IPS-NIHi11 (cell line): Measurements from ENCODE around the gene SCGN.

Experiments used
- DNase-seq: peaks from one replicate; pipeline ENCODE4 v3.0.0; 2012; ENCODE audit warnings: mixed read lengths, low spot score

The SCGN gene

DNA sequence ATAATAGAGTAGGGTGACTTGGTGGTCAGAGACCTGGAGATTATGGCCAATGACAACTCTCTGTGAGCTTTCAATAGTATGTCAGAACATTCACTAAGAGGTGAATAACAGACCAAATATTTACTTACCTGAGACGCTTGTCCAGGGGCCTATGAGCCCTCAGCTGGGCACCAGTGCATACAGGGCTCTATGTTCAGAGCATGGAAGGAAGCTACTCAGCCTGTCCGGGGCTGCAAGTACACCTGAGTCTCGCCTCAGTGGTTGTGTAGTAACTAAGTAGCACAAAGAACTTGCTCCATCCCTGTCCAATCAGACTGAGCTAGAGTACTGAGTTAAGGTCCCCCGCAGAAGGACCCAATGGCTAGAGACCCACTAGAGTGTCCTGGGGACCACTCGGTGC lies 11.6 kb upstream of the SCGN start:
- DNase-seq = no peak

DNA sequence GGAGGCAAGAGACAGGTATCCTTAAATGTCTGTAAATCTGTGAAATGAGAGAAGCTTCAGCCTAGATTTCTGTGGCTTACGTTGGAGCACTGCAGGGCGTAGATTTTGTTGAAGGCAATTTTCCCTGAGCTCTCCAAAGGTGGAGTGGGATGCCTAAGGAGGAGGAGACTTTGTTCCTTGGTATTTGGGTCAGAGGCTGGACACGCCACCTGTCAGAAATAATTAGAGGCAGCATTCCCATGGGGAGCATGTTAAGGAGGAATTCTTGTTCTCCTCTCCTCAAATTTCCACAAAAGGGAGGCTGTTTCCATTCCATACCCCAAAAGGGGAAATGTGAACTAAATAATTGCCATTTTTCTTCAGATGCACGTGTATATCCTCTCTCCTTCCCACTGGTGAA lies 11.1 kb upstream of the SCGN start:
- no peak for DNase-seq

DNA sequence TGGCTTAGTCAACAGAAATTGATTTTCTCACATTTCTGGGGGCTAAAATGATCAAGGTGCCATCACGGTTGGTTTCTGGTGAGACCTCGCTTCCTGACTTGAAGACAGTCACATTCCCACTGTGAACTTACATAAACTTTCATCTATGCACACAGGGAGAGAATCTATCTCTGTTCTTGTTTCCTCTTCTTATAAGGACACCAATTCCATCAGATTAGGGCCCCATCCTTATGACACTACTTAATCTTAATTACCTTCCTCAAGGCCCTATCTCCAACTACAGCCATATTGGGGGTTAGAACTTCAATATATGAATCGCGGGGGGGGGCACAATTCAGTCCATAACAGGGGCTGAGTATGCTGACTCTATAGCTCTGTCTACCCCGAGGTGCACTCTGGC lies 10.6 kb upstream of the SCGN start:
- DNase-seq = no peak

DNA sequence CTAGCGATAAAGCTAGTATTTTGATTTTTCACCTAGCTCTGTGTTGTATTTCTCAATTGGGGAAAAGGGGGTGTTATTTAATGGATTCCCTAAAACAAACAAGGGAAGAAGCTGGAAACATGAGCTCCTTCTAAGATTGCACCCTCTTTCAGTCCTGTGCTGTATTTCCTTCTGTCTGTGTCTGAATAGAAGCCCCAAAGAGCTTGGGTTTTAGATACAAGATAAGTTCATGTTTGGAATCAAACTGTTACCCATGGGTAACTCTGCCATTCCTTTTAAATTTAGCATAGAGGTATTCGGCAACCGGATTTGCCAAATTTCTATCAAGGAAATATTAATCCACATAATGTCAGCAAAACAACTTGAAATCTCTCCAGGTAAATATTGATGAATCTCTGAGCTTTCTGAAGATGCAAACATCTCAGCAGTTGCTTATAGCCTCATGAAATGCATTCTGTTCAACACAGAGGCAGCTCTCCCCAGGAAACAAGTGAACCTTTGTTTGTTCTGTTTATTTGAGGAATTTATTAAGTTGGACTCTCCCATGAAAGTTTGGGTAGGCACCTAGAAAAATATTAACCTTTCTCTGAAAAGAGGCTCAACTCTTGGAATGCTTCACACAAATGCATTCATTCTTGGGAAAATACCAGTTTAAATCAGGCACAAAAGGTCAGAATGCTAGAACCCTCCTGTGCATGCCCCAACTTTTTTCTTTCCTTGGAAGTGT lies 9.9 kb upstream of the SCGN start:
- no peak for DNase-seq

DNA sequence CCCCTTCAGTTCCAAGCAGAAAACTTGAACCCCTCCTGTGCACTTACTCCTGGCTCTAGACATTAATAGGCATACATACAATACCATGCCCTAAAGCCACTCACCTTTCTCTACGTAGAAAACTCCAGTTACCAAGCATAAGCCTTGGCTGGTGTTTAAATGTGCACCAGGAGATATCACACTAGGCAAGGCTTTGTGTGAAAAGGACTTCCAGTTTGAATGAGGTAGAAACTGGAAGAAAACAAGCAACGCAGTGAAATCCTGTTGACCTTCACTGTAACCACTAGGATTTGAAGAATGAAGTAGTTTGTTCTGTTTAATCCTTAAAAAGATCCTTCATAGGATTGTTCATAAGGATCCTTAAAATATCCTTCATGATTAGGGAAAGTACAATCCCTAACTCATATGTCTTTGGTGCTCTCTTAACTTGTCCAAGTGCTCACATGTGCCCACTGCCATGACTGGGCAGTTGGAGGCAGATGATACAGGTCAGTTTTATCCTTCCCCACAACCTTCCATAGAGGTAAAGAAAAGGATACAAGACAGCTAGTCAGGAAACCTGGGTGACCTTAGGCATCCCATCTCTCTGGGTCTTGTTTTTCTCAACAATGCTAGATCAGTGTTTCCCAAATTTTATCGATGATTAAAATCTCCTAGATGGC lies 9.2 kb upstream of the SCGN start:
- no peak for DNase-seq

DNA sequence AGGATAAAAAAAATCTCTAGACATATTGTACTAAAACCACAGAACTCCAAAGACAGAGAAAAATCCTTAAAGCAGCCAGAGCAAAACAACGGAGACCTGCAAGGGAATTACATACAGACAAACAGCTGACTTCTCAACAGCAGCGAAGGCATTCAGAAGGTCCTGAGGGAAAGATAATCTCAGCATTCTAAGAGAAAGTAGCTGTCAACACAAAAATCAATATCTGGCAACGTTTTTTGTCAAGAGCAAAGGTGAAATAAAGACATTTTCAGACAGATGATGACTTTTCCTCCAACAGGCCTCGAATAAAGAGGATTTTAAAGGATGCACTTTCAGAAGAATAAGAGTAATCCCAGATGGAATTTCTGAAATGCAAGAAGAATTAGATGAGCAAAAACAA lies 6.1 kb upstream of the SCGN start:
- DNase-seq = no peak

DNA sequence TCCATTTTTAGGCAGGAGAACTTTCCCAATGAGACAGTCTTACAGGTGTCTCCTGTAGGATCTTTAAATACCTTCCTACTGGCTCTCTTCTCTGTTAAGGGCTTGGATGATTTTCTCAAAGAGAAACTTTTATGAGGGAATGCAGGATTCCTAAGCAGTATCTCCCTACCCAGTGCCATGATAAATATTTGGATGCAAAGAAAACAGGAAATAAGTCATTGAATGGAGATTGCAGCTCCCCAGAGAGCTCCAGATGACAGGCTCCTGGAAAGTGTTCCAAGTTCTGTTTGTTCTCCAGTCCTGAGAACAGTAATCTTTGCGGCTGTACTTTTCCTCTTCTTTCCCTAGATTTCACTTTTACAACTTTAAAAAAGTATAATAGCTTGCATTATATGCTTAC lies 2.4 kb upstream of the SCGN start:
- no peak for DNase-seq

DNA sequence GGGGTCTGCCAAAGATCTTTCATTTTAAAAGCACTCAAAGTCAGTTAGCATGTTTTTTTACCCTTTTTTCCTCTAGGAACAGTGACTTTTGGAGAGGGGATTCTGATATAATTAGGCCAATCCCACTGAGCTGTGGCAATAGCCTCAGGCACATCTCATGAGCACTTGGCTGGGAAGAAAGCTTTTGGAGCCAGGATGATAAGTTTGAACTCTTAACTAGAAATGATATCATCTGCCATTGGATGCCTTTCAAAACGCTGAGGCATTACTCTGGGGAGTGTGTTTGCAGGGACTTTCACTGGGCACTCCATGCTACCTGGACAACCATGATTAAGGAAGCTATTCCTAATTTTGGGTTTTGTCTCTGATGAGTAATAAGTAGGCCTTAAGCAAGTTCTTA lies 3.7 kb downstream of the SCGN start:
- DNase-seq = no peak

DNA sequence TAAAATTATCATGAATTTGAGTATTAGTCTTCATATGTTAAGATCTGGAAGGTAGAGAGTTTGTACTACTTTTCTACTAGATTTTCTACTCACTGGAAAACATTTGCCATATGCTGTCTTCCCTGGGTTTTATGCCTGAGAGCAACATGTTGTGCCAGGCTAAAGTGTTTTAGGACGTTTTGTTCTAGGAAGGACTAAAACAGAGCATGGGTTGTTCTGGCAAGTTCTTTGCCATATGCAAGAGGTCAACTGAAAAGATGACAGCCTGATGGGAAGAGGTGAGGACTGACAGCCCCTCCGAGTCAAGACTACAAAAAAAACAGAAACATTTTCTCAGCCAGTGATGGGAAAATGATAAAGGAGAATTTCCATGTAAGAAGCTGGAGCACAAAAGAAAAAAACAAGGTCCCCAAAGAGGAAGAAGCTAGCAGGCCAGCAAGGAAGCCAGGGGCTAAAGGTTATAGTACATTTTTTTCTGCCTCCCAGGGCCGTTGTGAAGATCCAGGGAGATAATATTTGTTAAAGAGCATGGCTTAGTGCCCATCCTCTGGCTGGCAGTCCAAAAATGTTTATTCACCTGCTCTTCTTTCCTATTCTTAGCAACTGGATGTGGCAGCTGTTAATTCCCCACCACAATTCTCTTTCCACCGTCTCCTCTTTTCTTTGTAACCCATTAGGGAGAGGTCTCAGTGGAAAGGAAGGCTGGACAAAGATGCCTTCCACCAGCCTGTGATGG lies 7.8 kb downstream of the SCGN start:
- no peak for DNase-seq

DNA sequence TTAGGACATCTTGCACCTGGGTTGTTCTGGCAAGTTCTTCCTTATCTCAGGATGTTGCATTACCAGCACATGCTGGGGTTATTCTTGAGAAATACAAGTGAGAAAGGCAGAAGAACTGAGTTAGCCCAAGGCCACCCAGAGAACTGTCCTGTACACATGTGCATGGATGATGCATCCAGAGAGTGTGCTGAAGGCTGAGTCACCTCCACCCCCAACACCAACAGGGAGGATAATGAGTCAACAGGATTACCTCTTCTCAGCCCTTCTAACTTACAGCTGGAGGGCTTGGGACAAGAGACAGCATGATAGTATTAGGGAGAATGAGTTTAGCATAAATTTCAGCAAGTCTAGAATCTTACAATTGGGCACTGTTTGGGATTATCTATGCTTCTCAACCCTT lies 8.5 kb downstream of the SCGN start:
- no peak for DNase-seq

DNA sequence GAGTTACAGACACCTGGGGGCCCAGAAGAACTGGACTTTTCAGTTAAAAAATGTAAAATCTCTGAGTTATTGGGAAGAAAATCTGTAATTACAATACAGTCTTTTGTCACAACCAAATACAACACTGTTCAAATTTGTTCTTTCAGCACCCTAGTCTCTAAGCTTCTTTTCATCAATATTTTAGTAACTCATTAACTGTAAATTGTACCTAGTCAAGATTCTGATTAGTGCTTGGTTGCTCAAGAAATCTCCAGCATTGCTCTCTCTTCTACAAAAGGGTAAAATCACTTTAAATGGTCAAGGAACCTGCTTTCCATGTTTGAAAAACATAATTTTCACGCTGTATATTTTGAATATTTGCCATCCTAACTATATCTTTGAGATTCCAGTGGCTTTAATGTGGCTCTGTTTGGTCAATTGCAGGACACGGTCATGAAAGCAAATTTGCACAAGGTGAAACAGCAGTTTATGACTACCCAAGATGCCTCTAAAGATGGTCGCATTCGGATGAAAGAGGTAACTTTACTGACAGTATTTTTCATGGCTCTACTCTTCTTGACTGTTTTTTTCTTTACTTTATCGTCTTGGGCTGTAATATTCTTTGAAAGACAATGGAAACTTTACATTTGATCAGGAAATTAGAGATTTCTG lies 9.2 kb downstream of the SCGN start:
- DNase-seq = no peak

DNA sequence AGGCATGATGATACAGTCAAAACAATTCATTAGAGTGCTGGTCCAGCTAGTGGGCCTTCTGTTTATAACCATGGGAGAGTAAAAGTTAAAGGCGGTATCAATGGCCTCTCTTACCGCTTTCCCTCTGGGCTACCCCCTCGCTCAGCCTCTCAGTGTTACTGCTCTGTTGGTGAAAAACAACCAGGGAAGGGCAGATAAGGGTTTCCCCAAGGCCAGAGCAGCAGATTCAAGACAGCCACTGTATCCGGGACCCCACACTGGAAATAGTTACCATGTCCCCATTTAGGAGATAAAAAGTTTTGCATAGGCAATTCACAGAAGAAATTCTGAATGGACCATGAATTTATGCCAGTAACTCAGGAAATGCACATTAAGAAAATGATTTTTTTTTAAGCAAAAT lies 13.4 kb downstream of the SCGN start:
- DNase-seq = no peak

DNA sequence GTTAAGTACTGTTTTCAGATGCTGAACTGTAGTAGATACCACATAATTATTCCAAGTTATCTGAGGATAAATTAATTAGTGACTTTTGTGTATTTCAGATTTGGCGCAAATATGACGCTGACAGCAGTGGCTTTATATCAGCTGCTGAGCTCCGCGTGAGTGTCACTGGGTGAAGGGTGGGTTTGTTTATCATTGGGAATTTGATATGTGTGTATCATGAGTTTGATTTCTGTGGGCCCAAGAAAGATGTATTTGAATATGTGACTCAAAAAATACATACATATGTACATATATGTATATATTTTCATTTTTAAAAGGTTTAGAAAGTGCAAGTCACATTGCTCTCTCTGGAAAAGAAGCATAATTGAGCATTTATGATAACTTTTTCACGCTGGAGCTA lies 17.4 kb downstream of the SCGN start:
- DNase-seq = no peak

DNA sequence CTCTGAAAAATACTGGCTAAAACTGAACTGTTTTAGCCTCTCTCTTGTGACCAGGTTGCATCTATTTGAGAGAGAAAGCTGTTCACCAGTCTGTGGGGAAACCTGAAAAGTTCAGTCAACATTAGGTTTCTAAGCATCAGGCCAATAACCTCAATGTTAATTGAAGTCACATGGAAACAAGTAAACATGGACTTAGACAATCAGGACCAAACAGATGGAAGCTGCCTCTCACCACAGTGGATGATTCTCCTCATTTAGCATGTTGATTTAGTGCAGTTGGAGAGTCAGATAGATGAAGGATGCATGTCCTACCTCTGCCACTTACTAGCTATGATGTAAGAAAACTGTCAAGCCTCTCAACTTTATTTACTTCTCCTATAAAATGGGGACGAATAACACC lies 18.2 kb downstream of the SCGN start:
- DNase-seq = no peak

DNA sequence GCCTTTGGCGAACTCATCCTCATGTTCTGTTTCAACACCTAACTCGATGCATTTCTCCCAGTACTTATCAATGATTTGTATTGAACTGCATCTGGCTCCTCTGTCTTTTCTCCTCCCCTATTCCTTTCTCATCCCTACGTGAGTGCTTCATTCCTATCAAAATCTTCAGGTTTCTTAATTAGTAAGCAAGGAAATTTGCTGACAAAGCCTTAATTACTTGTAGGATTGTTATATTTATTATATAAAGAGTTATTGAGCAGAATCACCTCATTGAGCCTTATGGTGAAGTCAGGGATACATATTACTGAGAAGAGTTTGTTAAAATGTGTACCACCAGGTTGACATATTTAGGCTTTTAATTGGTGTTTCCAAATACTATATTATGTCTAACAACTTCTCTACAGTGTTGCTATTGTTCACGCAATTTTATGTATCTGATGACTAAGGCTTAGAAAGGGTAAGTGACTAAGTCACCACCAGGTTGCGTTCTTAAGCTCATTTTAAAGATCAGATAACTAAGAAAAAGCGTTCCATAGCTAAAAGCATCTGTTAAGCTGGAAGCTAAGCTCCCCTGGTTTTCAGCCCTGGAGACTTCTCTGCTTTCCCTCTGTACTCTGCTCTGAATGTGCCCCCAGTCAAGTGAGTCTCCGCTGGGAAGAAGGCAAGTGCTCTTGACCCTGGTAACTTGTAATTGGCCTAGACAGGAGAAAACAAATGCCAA lies 18.9 kb downstream of the SCGN start:
- no peak for DNase-seq

DNA sequence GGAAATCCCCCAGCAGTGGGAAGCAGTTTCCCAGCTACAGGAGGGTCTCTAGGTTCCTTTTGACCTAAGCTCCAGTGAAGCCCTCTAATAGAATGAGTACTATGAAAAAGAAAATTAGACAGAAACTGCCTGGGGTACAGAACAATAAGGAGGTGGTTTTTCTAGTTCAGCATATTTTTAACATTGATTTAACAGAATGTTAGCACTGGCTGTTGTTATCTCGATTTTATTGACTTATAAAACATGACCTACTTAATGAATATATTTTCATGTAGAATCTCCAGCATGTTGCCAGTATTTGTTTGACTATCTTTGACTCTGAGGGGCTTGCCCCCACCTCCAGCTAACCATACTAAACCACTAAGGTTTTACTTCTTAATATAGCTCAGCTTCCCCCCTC lies 19.6 kb downstream of the SCGN start:
- DNase-seq = no peak

DNA sequence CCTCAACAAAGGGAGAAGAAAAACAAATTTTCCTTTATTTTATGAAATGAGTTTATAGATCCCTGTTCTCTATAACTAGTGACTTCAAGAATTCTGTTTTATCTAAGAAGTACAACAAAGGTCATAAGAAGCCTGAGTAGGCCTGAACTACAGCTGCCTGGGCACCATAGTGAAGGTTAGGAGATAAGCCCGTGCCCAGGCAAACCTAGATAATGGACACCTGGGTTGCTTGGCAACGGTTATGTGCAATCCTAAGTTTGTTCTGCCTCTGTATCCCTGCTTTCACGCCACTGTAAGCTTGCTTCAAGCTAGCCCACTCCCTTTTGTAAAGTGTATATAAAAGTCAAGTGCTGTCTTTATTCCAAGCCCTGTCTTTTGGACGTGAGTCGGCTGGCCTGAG lies 23.2 kb downstream of the SCGN start:
- no peak for DNase-seq

DNA sequence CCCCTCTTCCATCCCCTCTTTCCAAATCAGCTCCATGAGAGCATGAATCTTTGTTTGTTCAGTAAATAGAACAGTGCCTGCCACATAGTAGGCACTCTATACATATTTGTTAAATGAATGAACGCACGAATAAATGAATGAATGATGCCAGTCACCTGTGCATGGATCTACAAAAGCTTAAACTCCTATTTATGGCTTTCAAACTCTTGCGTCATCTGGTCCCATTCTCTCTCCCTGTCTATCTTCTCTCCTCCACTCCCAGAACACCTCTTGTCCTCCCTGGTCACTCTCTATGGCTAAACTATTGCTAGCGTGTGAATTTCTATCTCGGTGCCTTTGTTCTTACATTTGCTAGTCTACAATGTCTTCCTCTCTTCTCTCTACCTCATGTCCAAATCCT lies 24.8 kb downstream of the SCGN start:
- DNase-seq = no peak

DNA sequence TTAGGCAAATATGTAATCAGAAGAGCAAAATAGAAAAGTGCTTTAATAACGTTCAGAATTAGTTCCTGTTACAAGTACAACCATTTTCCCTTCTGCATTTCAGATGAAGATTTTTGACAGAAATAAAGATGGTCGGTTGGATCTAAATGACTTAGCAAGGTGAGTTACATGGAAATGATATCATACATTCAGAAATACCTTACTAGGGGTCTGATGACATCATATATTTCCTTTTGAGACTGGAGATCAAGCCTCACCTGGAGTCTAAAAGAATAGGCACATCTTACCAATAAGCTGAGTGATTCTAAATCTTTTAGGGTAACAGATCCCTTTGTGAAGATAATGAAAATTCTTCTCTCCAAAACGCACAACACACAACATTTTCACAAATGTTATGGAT lies 29.8 kb downstream of the SCGN start:
- no peak for DNase-seq

DNA sequence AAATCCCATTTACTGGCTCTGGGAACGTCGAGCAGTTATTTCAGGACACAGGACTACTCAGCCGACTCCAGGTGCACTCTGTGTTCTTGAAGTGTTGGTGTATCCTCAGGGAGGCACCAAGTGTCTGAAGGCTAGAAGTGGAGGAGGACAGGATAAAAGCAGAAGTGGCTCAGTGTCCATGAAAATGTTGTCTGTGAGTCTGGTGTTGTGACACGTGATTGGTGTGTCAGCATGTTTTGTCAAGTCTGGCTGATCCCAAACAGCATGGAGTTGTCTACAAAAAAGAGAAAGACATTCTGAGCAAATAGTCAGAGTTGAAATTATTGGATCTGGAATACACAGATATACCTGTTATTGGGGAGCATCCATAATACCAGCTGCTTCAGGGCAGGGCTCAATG lies 30.3 kb downstream of the SCGN start:
- no peak for DNase-seq

DNA sequence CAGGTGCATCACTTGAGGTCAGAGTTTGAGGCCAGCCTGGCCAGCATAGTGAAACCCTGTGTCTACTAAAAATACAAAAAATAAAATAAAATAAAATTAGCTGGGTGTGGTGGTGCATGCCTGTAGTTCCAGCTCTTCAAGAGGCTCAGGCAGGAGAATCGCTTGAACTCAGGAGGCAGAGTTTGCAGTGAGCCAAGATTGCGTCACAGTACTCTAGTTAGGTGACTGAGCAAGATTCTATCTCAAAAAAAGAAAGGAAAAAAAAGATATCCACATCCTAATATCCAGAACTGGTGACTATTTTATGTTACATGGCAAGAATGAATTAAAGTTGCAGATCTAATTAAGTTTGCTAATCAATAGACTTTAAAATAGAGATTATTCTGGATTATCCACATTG lies 32.5 kb downstream of the SCGN start:
- DNase-seq = no peak

DNA sequence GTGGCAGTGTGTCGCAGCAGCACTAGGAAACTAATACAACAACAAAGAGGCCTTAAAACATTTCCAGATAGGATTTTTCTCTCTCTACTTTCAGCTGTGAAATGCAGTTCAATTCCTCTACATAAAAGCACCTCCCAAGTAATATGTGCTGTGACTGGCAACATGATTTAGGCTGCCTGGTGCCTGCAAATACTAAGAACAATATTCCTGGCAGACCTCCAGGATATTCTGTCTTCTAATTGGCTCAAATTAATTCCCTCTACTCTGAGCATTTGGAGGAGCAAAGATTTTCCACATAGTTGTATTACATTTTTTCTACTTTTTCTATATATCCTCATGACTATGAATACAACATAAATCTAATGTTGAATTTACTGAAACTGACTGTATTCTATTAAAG lies 33.2 kb downstream of the SCGN start:
- DNase-seq = no peak
